Lower leg skin (tissue), 3 donors: ENCODE results near the gene CAMK2B.

Experiments
- CTCF ChIP-seq, 3 donors: fragments of 450-650 bp; IDR thresholded peaks; one replicate each; pipeline ENCODE4 v1.5.1; 2016; ENCODE audit warnings: antibody characterized with exemption in 3 of 3, mild to moderate bottlenecking in 3 of 3, moderate library complexity in 2 of 3
- POLR2A ChIP-seq, 2 donors: fragments of 450-650 bp; IDR thresholded peaks; one replicate each; pipeline ENCODE4 v1.6.1; 2016 to 2017; ENCODE audit warnings: antibody characterized with exemption in 2 of 2, mild to moderate bottlenecking in 1 of 2, moderate library complexity in 1 of 2

GRCh38 chr7:44311561-44312495 is 13.6 kb downstream of the CAMK2B start:
- TF ChIP-seq CTCF (IDR thresholded peaks at IDR 0.05) (no peak), POLR2A (IDR thresholded peaks at IDR 0.05) (no peak)
